H1 (cell line): ENCODE data around the gene YEATS2. TPM values are rescaled to one million over a fixed set of nuclear protein-coding genes. Genes with fewer than 3 reads are reported as not detected.

Source experiments
- CTCF ChIA-PET: fragments of 300-600 bp; sonication (Branson Sonifier 250); formaldehyde crosslinking; loops from one replicate; lab custom pipeline; 2021; ENCODE audit not compliant: partially characterized antibody; lab: Charles Lee
- POLR2A ChIA-PET: fragments of 300-600 bp; sonication (Branson Sonifier 250); formaldehyde crosslinking; loops from one replicate; lab custom pipeline; 2021; ENCODE audit warnings: inconsistent platforms; ENCODE audit not compliant: partially characterized antibody; lab: Charles Lee
- DNase-seq, 2 experiments: peaks; one replicate each; pipeline versions ENCODE4 v3.0.0 to v3.0.0-alpha.2; 2010 to 2022; ENCODE audit warnings: low spot score in 2 of 2, low read depth in 1 of 2, mixed read lengths in 1 of 2
- FAIRE-seq: peaks from 2 replicates; lab custom pipeline; 2011; peaks lifted over from hg19 to GRCh38; lab: Jason Lieb, UNC
- H2AFZ ChIP-seq: 2 replicates; pipeline ENCODE4 v1.8.1; 2012; ENCODE audit warnings: low read length, inconsistent platforms
- H2AK5ac ChIP-seq: 2 replicates; pipeline ENCODE4 v1.6.1; 2013; ENCODE audit warnings: low read depth, low read length
- H2BK120ac ChIP-seq: replicated peaks from 2 replicates; pipeline ENCODE3; 2013; ENCODE audit warnings: low read depth, low read length, inconsistent platforms
- H2BK12ac ChIP-seq: 2 replicates; pipeline ENCODE4 v1.6.1; 2013; ENCODE audit warnings: low read depth, low read length
- H2BK15ac ChIP-seq: 2 replicates; pipeline ENCODE4 v1.6.1; 2013; ENCODE audit warnings: low read length
- H2BK20ac ChIP-seq: 2 replicates; pipeline ENCODE4 v1.6.1; 2013; ENCODE audit warnings: low read length
- H2BK5ac ChIP-seq: 2 replicates; pipeline ENCODE4 v1.6.1; 2013; ENCODE audit warnings: low read depth, low read length
- H3K14ac ChIP-seq: 2 replicates; pipeline ENCODE4 v1.6.1; 2013; ENCODE audit warnings: inconsistent platforms; ENCODE audit not compliant: insufficient read length
- H3K18ac ChIP-seq: 2 replicates; pipeline ENCODE4 v1.6.1; 2013; ENCODE audit warnings: low read length; ENCODE audit errors: extremely low read depth
- H3K23ac ChIP-seq: 2 replicates; pipeline ENCODE4 v1.6.1; 2013; ENCODE audit warnings: inconsistent platforms; ENCODE audit not compliant: insufficient read length
- H3K23me2 ChIP-seq: 2 replicates; pipeline ENCODE4 v1.6.1; 2013; ENCODE audit warnings: low read depth, low read length
- H3K27ac ChIP-seq: 2 replicates; pipeline ENCODE4 v1.6.1; 2011; ENCODE audit warnings: low read depth, low read length, inconsistent platforms
- H3K27me3 ChIP-seq, 4 experiments: replicated peaks in 1 of 4; 1 replicate in 1 of 4; 2 replicates in 3 of 4; pipeline versions ENCODE4 v1.6.1 to v1.8.1; 2011 to 2013; ENCODE audit warnings: low read length in 3 of 4, mild to moderate bottlenecking in 3 of 4, inconsistent platforms in 2 of 4, mixed read lengths in 2 of 4, moderate library complexity in 1 of 4; ENCODE audit not compliant: control insufficient read depth in 3 of 4, insufficient read depth in 3 of 4; ENCODE audit errors: extremely low read depth in 1 of 4
- H3K36me3 ChIP-seq, 4 experiments: 2 replicates each; pipeline versions ENCODE4 v1.6.1 to v1.8.1; 2011 to 2013; ENCODE audit warnings: mild to moderate bottlenecking in 4 of 4, low read length in 3 of 4, moderate library complexity in 2 of 4, control low read depth in 1 of 4, inconsistent platforms in 1 of 4; ENCODE audit not compliant: insufficient read depth in 4 of 4, control insufficient read depth in 2 of 4
- H3K4ac ChIP-seq: replicated peaks from 2 replicates; pipeline ENCODE3; 2013; ENCODE audit warnings: low read length, low read depth, mixed read lengths, inconsistent platforms; ENCODE audit not compliant: insufficient read length
- H3K4me1 ChIP-seq, 4 experiments: replicated peaks in 1 of 4; 1 replicate in 1 of 4; 2 replicates in 3 of 4; pipeline versions ENCODE4 v1.6.1 to v1.8.1; 2011 to 2013; ENCODE audit warnings: low read length in 3 of 4, inconsistent platforms in 2 of 4, mixed read lengths in 1 of 4; ENCODE audit not compliant: insufficient read depth in 4 of 4, control insufficient read depth in 3 of 4
- H3K4me2 ChIP-seq, 2 experiments: 2 replicates each; pipeline versions ENCODE4 v1.6.1 to v1.8.1; 2011 to 2013; ENCODE audit warnings: low read depth in 2 of 2, low read length in 2 of 2, control low read depth in 1 of 2, inconsistent platforms in 1 of 2, mild to moderate bottlenecking in 1 of 2; ENCODE audit not compliant: insufficient read depth in 1 of 2
- H3K4me3 ChIP-seq, 4 experiments: fragments of 200-600, 300-600 bp in 1 of 4; sonication (generic), shearing (Covaris generic), sonication (Bioruptor Twin) in 1 of 4; 2 replicates each; pipeline versions ENCODE4 v1.5.1 to v1.8.1; 2011 to 2016; ENCODE audit warnings: low read length in 4 of 4, low read depth in 3 of 4, control low read depth in 2 of 4, inconsistent platforms in 2 of 4, mild to moderate bottlenecking in 2 of 4, mixed read lengths in 1 of 4, moderate library complexity in 1 of 4; ENCODE audit not compliant: insufficient read depth in 2 of 4; ENCODE audit errors: extremely low read depth in 1 of 4
- H3K56ac ChIP-seq: replicated peaks from 2 replicates; pipeline ENCODE3; 2013; ENCODE audit warnings: low read depth, mild to moderate bottlenecking, mixed read lengths, low read length, inconsistent platforms; ENCODE audit not compliant: insufficient read length
- H3K79me1 ChIP-seq: 2 replicates; pipeline ENCODE4 v1.6.1; 2013; ENCODE audit warnings: low read depth, low read length, control low read depth
- H3K79me2 ChIP-seq, 2 experiments: 2 replicates each; pipeline versions ENCODE4 v1.6.1 to v1.8.1; 2012 to 2013; ENCODE audit warnings: low read length in 2 of 2, mild to moderate bottlenecking in 2 of 2, inconsistent platforms in 1 of 2; ENCODE audit not compliant: insufficient read depth in 2 of 2, control insufficient read depth in 1 of 2
- H3K9ac ChIP-seq, 4 experiments: replicated peaks in 1 of 4; 1 replicate in 1 of 4; 2 replicates in 3 of 4; pipeline versions ENCODE4 v1.6.1 to v1.8.1; 2011 to 2013; ENCODE audit warnings: low read depth in 3 of 4, low read length in 3 of 4, control low read depth in 2 of 4, mild to moderate bottlenecking in 2 of 4, moderate library complexity in 2 of 4, inconsistent platforms in 1 of 4; ENCODE audit errors: extremely low read depth in 1 of 4
- H3K9me3 ChIP-seq, 2 experiments: 2 replicates each; pipeline versions ENCODE4 v1.6.1 to v1.8.1; 2012 to 2013; ENCODE audit warnings: mild to moderate bottlenecking in 2 of 2, moderate library complexity in 2 of 2, control low read depth in 1 of 2, inconsistent platforms in 1 of 2, low read depth in 1 of 2, low read length in 1 of 2, mixed read lengths in 1 of 2; ENCODE audit not compliant: insufficient read depth in 2 of 2
- H4K20me1 ChIP-seq, 2 experiments: replicated peaks in 1 of 2; 2 replicates each; pipeline versions ENCODE3 to v1.8.1; 2011 to 2013; ENCODE audit warnings: inconsistent platforms in 2 of 2, low read length in 2 of 2, mild to moderate bottlenecking in 1 of 2; ENCODE audit not compliant: insufficient read depth in 2 of 2, control insufficient read depth in 1 of 2
- H4K5ac ChIP-seq: 2 replicates; pipeline ENCODE4 v1.6.1; 2013; ENCODE audit warnings: low read length, low read depth, mixed read lengths, inconsistent platforms; ENCODE audit not compliant: insufficient read length
- H4K8ac ChIP-seq: 2 replicates; pipeline ENCODE4 v1.8.0; 2013; ENCODE audit warnings: mild to moderate bottlenecking, moderate library complexity, low read length, inconsistent platforms; ENCODE audit not compliant: insufficient read depth; ENCODE audit errors: extremely low read depth
- H4K91ac ChIP-seq: replicated peaks from 2 replicates; pipeline ENCODE3; 2013; ENCODE audit warnings: low read length, mixed read lengths, inconsistent platforms; ENCODE audit not compliant: insufficient read length
- ASH2L ChIP-seq: fragments of 200-600, 300-600 bp; sonication (generic); IDR thresholded peaks from one replicate; pipeline ENCODE4 v1.7.1; 2017; ENCODE audit warnings: low read length
- CHD2 ChIP-seq: IDR thresholded peaks from 2 replicates; pipeline ENCODE4 v1.6.1; 2012; ENCODE audit warnings: low read length, improper control_type of control experiment
- EZH2 ChIP-seq: fragments of 200-600 bp; sonication (generic); IDR thresholded peaks from 2 replicates; pipeline ENCODE4 v1.7.1; 2012; ENCODE audit warnings: low read depth, mild to moderate bottlenecking, moderate library complexity, low read length, inconsistent platforms; ENCODE audit not compliant: severe bottlenecking
- HDAC6 ChIP-seq: IDR thresholded peaks from one replicate; pipeline ENCODE4 v1.7.1; 2012; ENCODE audit warnings: low read depth, mild to moderate bottlenecking, inconsistent platforms, low read length, moderate library complexity
- JUN ChIP-seq: IDR thresholded peaks from 2 replicates; pipeline ENCODE4 v1.6.1; 2011; ENCODE audit warnings: low read depth, mild to moderate bottlenecking, improper control_type of control experiment, low read length
- KDM5A ChIP-seq: fragments of 200-600 bp; IDR thresholded peaks from 2 replicates; pipeline ENCODE4 v1.7.1; 2012; ENCODE audit warnings: mild to moderate bottlenecking, low read length, inconsistent platforms, mixed read lengths
- NANOG ChIP-seq: IDR thresholded peaks from 2 replicates; pipeline ENCODE4 v1.6.1; 2011; ENCODE audit warnings: low read length, low read depth, mild to moderate bottlenecking, inconsistent platforms; ENCODE audit not compliant: insufficient read depth, poor library complexity, severe bottlenecking
- SIN3A ChIP-seq, 2 experiments: IDR thresholded peaks in 1 of 2; conservative IDR thresholded peaks in 1 of 2; 2 replicates each; pipeline ENCODE4 v1.6.1; 2011 to 2012; ENCODE audit warnings: low read length in 2 of 2, improper control_type of control experiment in 1 of 2, low read depth in 1 of 2, mild to moderate bottlenecking in 1 of 2
- SIRT6 ChIP-seq: IDR thresholded peaks from one replicate; pipeline ENCODE4 v1.7.1; 2012; ENCODE audit warnings: low read length, inconsistent platforms
- TCF12 ChIP-seq: IDR thresholded peaks from 2 replicates; pipeline ENCODE4 v1.6.1; 2011; ENCODE audit warnings: low read depth, mild to moderate bottlenecking, low read length
- WGBS, 2 experiments: shearing (Covaris generic) in 1 of 2; methylation state at CpG; one replicate each; pipeline versions ENCODE4 v1.1.6 to v1.1.7; 2013 to 2015; ENCODE audit warnings: low lambda C conversion rate in 2 of 2, mixed read lengths in 2 of 2, inconsistent platforms in 1 of 2, low coverage in 1 of 2, missing lambda C conversion rate in 1 of 2; ENCODE audit not compliant: insufficient replicate concordance in 2 of 2, insufficient coverage in 1 of 2, insufficient read length in 1 of 2; ENCODE audit errors: extremely low coverage in 1 of 2, missing lambda C conversion rate in 1 of 2; 5-methylcytosine and 5-hydroxymethylcytosine counted together
- polyA plus RNA-seq, 7 experiments: library from polyadenylated mRNA; depleted of rRNA in 3 of 7; stranded (reverse) in 5 of 7; unstranded in 2 of 7; fragments of >200 nt in 5 of 7; fragments of 200-250 nt in 2 of 7; gene quantifications; 1 replicate in 5 of 7; 2 replicates in 1 of 7; 4 replicates in 1 of 7; pipeline versions ENCODE4 v1.2.1 to v1.2.3, GENCODE V29; 2011 to 2013; ENCODE audit warnings: missing spikeins in 2 of 7, mixed read lengths in 2 of 7
- total RNA-seq: library from RNA; stranded (reverse); fragmentation: NEBNext Ultra II Directional; extraction: Animal tissue kit (Norgen Biotek cat#: 25700); gene quantifications from 2 replicates; pipeline ENCODE4 v1.2.1, GENCODE V29; 2021
- TF ChIP-seq, protein P1 (sequence below): IDR thresholded peaks from 2 replicates; pipeline ENCODE4 v1.6.1; 2012; ENCODE audit warnings: low read length, inconsistent platforms
- TF ChIP-seq, protein P2 (sequence below): IDR thresholded peaks from 2 replicates; pipeline ENCODE4 v1.6.1; 2011; ENCODE audit warnings: low read length, improper control_type of control experiment

The YEATS2 gene
- total and polyA plus RNA-seq, 2 of the 8 experiments (the other 6 are each of a cell fraction or from before 2014, with no cell fraction given) = 35.3 to 53.7 TPM

DNA sequence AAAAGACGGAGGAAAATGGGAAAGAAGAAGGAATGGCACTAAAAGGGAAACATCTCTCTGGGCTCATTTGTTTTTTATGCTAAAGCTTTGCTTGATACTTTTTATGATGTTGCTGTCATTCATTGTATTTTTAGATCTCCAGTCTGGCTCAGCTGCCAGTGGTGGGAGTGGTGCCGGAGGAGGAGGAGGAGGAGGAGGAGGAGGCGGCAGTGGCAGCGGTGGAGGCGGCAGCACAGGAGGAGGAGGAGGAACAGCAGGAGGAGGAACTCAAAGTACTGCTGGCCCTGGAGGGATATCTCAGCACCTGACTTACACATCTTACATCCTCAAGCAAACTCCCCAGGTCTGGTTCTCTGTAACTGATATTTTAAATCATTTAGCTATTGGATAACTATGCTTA, 78.2 kb downstream of the YEATS2 start:
- Histone ChIP-seq H3K4me1 (no peaks in the 10 kb centered on the region), H3K27me3 (no peaks in the 10 kb centered on the region), H2BK120ac (no peak overlapping the region), H2BK5ac (no peak overlapping the region), H2AFZ (no peak overlapping the region), H3K79me1 (no peaks in the 10 kb centered on the region), H4K8ac (no peak overlapping the region), H3K23me2 (no peaks in the 10 kb centered on the region), H3K14ac (no peak overlapping the region), H2BK20ac (no peak overlapping the region), H3K27ac (no peak overlapping the region), H2BK12ac (no peak overlapping the region), H3K4me3 (no peak overlapping the region), H2AK5ac (no peak overlapping the region), H3K36me3 (peaks cover 33 to 82% (median 66%) of the 10 kb centered on the region in 4 experiments), H3K4ac (no peak overlapping the region), H3K23ac (no peak overlapping the region), H2BK15ac (no peak overlapping the region), H4K91ac (no peak overlapping the region), H3K18ac (no peak overlapping the region), H3K4me2 (no peak overlapping the region), H3K79me2 (no peaks in the 10 kb centered on the region), H4K5ac (no peak overlapping the region), H3K56ac (no peak overlapping the region), H3K9me3 (no peaks in the 10 kb centered on the region), H3K9ac (no peak overlapping the region), H4K20me1 (peaks cover 1 to 2% of the 10 kb centered on the region in 2 experiments)
- DNase-seq = no peak
- ChIA-PET CTCF (interaction anchor here (1.5 kb wide), 1 partner anchor 9 kb away, joined by 4 read pairs; no protein-coding TSS in a partner anchor), POLR2A (no interaction called here)
- no peak for FAIRE-seq
- 87% methylated on average over 5 of the region's 5 CpGs; no CpG with 5 or more reads in 1 of the 2 experiments for WGBS, 2 experiments
- TF ChIP-seq SIRT6 (no peak), SIN3A (conservative IDR thresholded peaks at IDR 0.05 in 1 of 2, IDR thresholded peaks at IDR 0.05 in 1 of 2; ENCODE audit: low read depth in 1 of 2, low read length in 2 of 2) (no peak), EZH2 (no peak), JUN (no peak), ASH2L (no peak), HDAC6 (no peak), TCF12 (no peak), NANOG (no peak), KDM5A (no peak), CHD2 (no peak)
- TF ChIP-seq, protein P1, sequence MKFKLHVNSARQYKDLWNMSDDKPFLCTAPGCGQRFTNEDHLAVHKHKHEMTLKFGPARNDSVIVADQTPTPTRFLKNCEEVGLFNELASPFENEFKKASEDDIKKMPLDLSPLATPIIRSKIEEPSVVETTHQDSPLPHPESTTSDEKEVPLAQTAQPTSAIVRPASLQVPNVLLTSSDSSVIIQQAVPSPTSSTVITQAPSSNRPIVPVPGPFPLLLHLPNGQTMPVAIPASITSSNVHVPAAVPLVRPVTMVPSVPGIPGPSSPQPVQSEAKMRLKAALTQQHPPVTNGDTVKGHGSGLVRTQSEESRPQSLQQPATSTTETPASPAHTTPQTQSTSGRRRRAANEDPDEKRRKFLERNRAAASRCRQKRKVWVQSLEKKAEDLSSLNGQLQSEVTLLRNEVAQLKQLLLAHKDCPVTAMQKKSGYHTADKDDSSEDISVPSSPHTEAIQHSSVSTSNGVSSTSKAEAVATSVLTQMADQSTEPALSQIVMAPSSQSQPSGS = no peak
- TF ChIP-seq, protein P2, sequence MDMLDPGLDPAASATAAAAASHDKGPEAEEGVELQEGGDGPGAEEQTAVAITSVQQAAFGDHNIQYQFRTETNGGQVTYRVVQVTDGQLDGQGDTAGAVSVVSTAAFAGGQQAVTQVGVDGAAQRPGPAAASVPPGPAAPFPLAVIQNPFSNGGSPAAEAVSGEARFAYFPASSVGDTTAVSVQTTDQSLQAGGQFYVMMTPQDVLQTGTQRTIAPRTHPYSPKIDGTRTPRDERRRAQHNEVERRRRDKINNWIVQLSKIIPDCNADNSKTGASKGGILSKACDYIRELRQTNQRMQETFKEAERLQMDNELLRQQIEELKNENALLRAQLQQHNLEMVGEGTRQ = no peak
